Ovary (tissue), 3 donors: Measurements from ENCODE around the gene CA11.

Experiments
- CTCF ChIP-seq, 3 donors: fragments of 450-650 bp in 2 of 3; fragments of 200-600 bp in 1 of 3; IDR thresholded peaks; one replicate each; pipeline versions ENCODE4 v1.5.1 to v1.8.0; 2016 to 2022; ENCODE audit warnings: antibody characterized with exemption in 3 of 3, mild to moderate bottlenecking in 1 of 3
- EP300 ChIP-seq: sonication (generic); formaldehyde crosslinking; IDR thresholded peaks from one replicate; pipeline ENCODE4 v1.6.1; 2017; ENCODE audit warnings: antibody characterized with exemption
- donor health status: DM: no; HTN: no; CAD: no.

- TF ChIP-seq CTCF (IDR thresholded peaks at IDR 0.05) (no peak), EP300 (no peak)
Observed at GRCh38 chr19:48625891-48626327, 20.1 kb downstream of the CA11 start.
